GM21526 (cell line): ENCODE results near the gene LARGE1.

ENCODE experiments used
- ATAC-seq: cut with Tn5 transposase; IDR thresholded peaks from one replicate; pipeline ENCODE4 v1.9.1; 2021; ENCODE audit warnings: moderate library complexity; ENCODE audit not compliant: unreplicated experiment, low FRiP score

The LARGE1 gene

GRCh38 chr22:33542722-33543121 lies 377.6 kb downstream of the LARGE1 start:
- no peak for ATAC-seq

- ATAC-seq: no peak
Measured at GRCh38 chr22:33542153-33542552, 378.1 kb downstream of the LARGE1 start.

- no peak for ATAC-seq
Measured at GRCh38 chr22:33539902-33540751, 380.1 kb downstream of the LARGE1 start.

- no peak for ATAC-seq
Measured at GRCh38 chr22:33539202-33539901, 380.9 kb downstream of the LARGE1 start.

- ATAC-seq: no peak
Measured at GRCh38 chr22:33538277-33538885, 381.9 kb downstream of the LARGE1 start.

- ATAC-seq: no peak
Measured at GRCh38 chr22:33537059-33537458, 383.2 kb downstream of the LARGE1 start.

GRCh38 chr22:33535937-33536875 lies 384.1 kb downstream of the LARGE1 start:
- ATAC-seq: no peak

- no peak for ATAC-seq
Measured at GRCh38 chr22:33529424-33530113, 390.7 kb downstream of the LARGE1 start.

- ATAC-seq: no peak
Measured at GRCh38 chr22:33528183-33528582, 392.1 kb downstream of the LARGE1 start.

- no peak for ATAC-seq
Measured at GRCh38 chr22:33526434-33527107, 393.7 kb downstream of the LARGE1 start.

GRCh38 chr22:33524511-33525260 lies 395.6 kb downstream of the LARGE1 start:
- ATAC-seq: no peak

GRCh38 chr22:33521879-33522665 lies 398.2 kb downstream of the LARGE1 start:
- no peak for ATAC-seq

GRCh38 chr22:33520904-33521780 lies 399.1 kb downstream of the LARGE1 start:
- ATAC-seq: no peak

GRCh38 chr22:33519974-33520903 lies 400.0 kb downstream of the LARGE1 start:
- ATAC-seq: no peak

GRCh38 chr22:33519071-33519973 lies 401.0 kb downstream of the LARGE1 start:
- ATAC-seq: no peak
